B cell (primary cell): Measurements from ENCODE around the gene GAK. TPM values are rescaled to one million over a fixed set of nuclear protein-coding genes. Genes with fewer than 3 reads are reported as not detected.
A peak's percentile ranks its signal among the peaks of the same experiment; 100 is the strongest.

Experiments used
- ATAC-seq: fragments of 200-7000 bp; cut with Tn5 transposase; one replicate; pipeline ENCODE4 v1.10.0; 2021; ENCODE audit warnings: low read depth, mild to moderate bottlenecking, moderate number of reproducible peaks, moderate library complexity
- CTCF ChIA-PET: fragments of 350-600 bp; sonication (Branson Sonifier 250); formaldehyde crosslinking; loops from one replicate; lab custom pipeline; 2021; ENCODE audit warnings: antibody characterized with exemption, inconsistent platforms; lab: Charles Lee
- POLR2A ChIA-PET: fragments of 350-600 bp; sonication (Branson Sonifier 250); formaldehyde crosslinking; loops from one replicate; lab custom pipeline; 2021; ENCODE audit warnings: antibody characterized with exemption; lab: Charles Lee
- DNase-seq: peaks from one replicate; pipeline ENCODE4 v3.0.0; 2013
- H2AFZ ChIP-seq: 2 replicates; pipeline ENCODE4 v1.6.1; 2012; ENCODE audit warnings: mild to moderate bottlenecking, low read depth, low read length; ENCODE audit not compliant: insufficient read depth, poor library complexity, severe bottlenecking
- H3K27ac ChIP-seq, 2 donors: 1 replicate in 1 of 2; 2 replicates in 1 of 2; pipeline ENCODE4 v1.5.1; 2012 to 2013; ENCODE audit warnings: low read length in 2 of 2, mild to moderate bottlenecking in 2 of 2, moderate library complexity in 1 of 2
- H3K27me3 ChIP-seq, 4 experiments: fragments of 200-600 bp in 1 of 4; sonication (generic) in 1 of 4; replicated peaks in 1 of 4; 1 replicate in 2 of 4; 2 replicates in 2 of 4; pipeline versions ENCODE4 v1.6.1 to v1.7.0; 2013 to 2016; ENCODE audit warnings: low read length in 3 of 4, mild to moderate bottlenecking in 2 of 4, mixed read lengths in 1 of 4, moderate library complexity in 1 of 4; ENCODE audit not compliant: insufficient read depth in 4 of 4, control insufficient read depth in 3 of 4; ENCODE audit errors: control extremely low read depth in 1 of 4
- H3K36me3 ChIP-seq, 2 experiments: replicated peaks in 1 of 2; 1 replicate in 1 of 2; 2 replicates in 1 of 2; pipeline versions ENCODE4 v1.6.1 to v1.7.1; 2013; ENCODE audit warnings: low read length in 1 of 2; ENCODE audit not compliant: insufficient read depth in 2 of 2, control insufficient read depth in 1 of 2; ENCODE audit errors: control extremely low read depth in 1 of 2, extremely low read depth in 1 of 2
- H3K4me1 ChIP-seq, 2 donors: fragments of 200-600 bp in 1 of 2; sonication (generic) in 1 of 2; 1 replicate in 1 of 2; 2 replicates in 1 of 2; pipeline versions ENCODE4 v1.5.1 to v1.6.1; 2013 to 2017; ENCODE audit warnings: low read length in 2 of 2; ENCODE audit not compliant: control insufficient read depth in 2 of 2, insufficient read depth in 2 of 2
- H3K4me2 ChIP-seq: replicated peaks from 2 replicates; pipeline ENCODE3; 2012; ENCODE audit warnings: mild to moderate bottlenecking, low read depth, low read length; ENCODE audit not compliant: poor library complexity, severe bottlenecking
- H3K4me3 ChIP-seq, 5 experiments: fragments of 200-600 bp in 1 of 5; sonication (generic) in 1 of 5; 1 replicate in 3 of 5; 2 replicates in 2 of 5; pipeline versions ENCODE4 v1.5.1 to v1.7.0; 2011 to 2016; ENCODE audit warnings: low read length in 4 of 5, mild to moderate bottlenecking in 4 of 5, low read depth in 2 of 5, control low read depth in 1 of 5, moderate library complexity in 1 of 5; ENCODE audit not compliant: insufficient read depth in 1 of 5; ENCODE audit errors: control extremely low read depth in 1 of 5, extremely low read depth in 1 of 5
- H3K79me2 ChIP-seq: fragments of 200-600 bp; sonication (generic); one replicate; pipeline ENCODE4 v1.6.0; 2016; ENCODE audit warnings: low read length; ENCODE audit not compliant: control insufficient read depth, insufficient read depth
- H3K9ac ChIP-seq: fragments of 200-600 bp; sonication (generic); 2 replicates; pipeline ENCODE4 v1.6.1; 2017; ENCODE audit warnings: mild to moderate bottlenecking, low read length, moderate library complexity
- H3K9me3 ChIP-seq, 3 donors: one replicate each; pipeline versions ENCODE4 v1.6.1 to v1.7.1; 2013; ENCODE audit warnings: low read length in 2 of 3; ENCODE audit not compliant: control insufficient read depth in 2 of 3, insufficient read depth in 1 of 3; ENCODE audit errors: control extremely low read depth in 1 of 3
- H4K20me1 ChIP-seq: 2 replicates; pipeline ENCODE4 v1.6.0; 2012; ENCODE audit warnings: mild to moderate bottlenecking, low read length; ENCODE audit not compliant: insufficient read depth, control insufficient read depth, poor library complexity, severe bottlenecking
- H3K27ac Mint-ChIP-seq: one replicate; pipeline ENCODE4 v1.8.0; 2021; ENCODE audit warnings: mixed read lengths
- H3K27me3 Mint-ChIP-seq: one replicate; pipeline ENCODE4 v1.8.0; 2021; ENCODE audit warnings: mixed read lengths
- H3K4me1 Mint-ChIP-seq: one replicate; pipeline ENCODE4 v1.8.0; 2021; ENCODE audit warnings: mixed read lengths
- H3K4me3 Mint-ChIP-seq: one replicate; pipeline ENCODE4 v1.8.0; 2021; ENCODE audit warnings: mixed read lengths
- H3K9me3 Mint-ChIP-seq: one replicate; pipeline ENCODE4 v1.8.0; 2022; ENCODE audit warnings: mixed read lengths; ENCODE audit not compliant: insufficient read depth
- CTCF ChIP-seq: fragments of 200-600 bp; IDR thresholded peaks from one replicate; pipeline ENCODE4 v1.8.0; 2022; ENCODE audit warnings: antibody characterized with exemption, mild to moderate bottlenecking
- EZH2 ChIP-seq: IDR thresholded peaks from 2 replicates; pipeline ENCODE4 v1.6.1; 2012; ENCODE audit warnings: borderline replicate concordance, low read depth, mild to moderate bottlenecking, moderate library complexity, low read length; ENCODE audit not compliant: insufficient read depth, poor library complexity, severe bottlenecking
- WGBS: methylation state at CpG from one replicate; pipeline ENCODE4 v1.1.5; 2013; ENCODE audit warnings: missing lambda C conversion rate; ENCODE audit not compliant: insufficient coverage; 5-methylcytosine and 5-hydroxymethylcytosine counted together
- intact Hi-C: fragments of 100-400 bp; cut with micrococcal nuclease; formaldehyde crosslinking; loops from one replicate; pipeline ENCODE4 v1.10.0; 2022
- polyA plus RNA-seq: library from polyadenylated mRNA; depleted of rRNA; stranded (reverse); fragments of >200 nt; gene quantifications from 2 replicates; pipeline ENCODE4 v1.2.3, GENCODE V29; 2012
- total RNA-seq, 2 donors: library from RNA; stranded (reverse); fragments of 120-200 nt in 1 of 2; gene quantifications; 1 replicate in 1 of 2; 2 replicates in 1 of 2; pipeline versions ENCODE4 v1.2.3 to v1.2.4, GENCODE V29; 2013 to 2022

GAK gene
- total and polyA plus RNA-seq, 2 donors (not counting 1 experiment from before 2014, with no cell fraction given), result 113 to 283 TPM

- POLR2A ChIA-PET, result no interaction called here
Observed at GRCh38 chr4:827209-828081, 104.7 kb downstream of the GAK start.

More at GRCh38 chr4:827209-828081, 104.7 kb downstream of the GAK start:
- Histone ChIP-seq H3K4me1 (peaks cover 12 to 18% of the 10 kb centered on the region in 2 donors), H3K4me3 (no peak overlapping the region), H4K20me1 (no peaks in the 10 kb centered on the region), H3K4me2 (no peak overlapping the region), H3K27me3 (peaks cover 0 to 65% (median 28%) of the 10 kb centered on the region in 4 experiments), H3K36me3 (no peaks in the 10 kb centered on the region), H3K79me2 (no peaks in the 10 kb centered on the region), H3K9ac (no peak overlapping the region), H2AFZ (no peak overlapping the region), H3K9me3 (peaks cover 0 to 50% (median 2%) of the 10 kb centered on the region in 3 donors), H3K27ac (no peak overlapping the region)
- no peak for ATAC-seq
- TF ChIP-seq CTCF, result no peak
- no peak for TF ChIP-seq EZH2
- no peak for DNase-seq
- Mint-ChIP-seq H3K27me3 (peaks cover 31% of the 10 kb centered on the region), H3K27ac (peak overlapping the region; percentile 41), H3K4me3 (peak overlapping the region; percentile 44), H3K9me3 (no peaks in the 10 kb centered on the region), H3K4me1 (peaks cover 4% of the 10 kb centered on the region)
- 34% methylated on average over 15 of the region's 20 CpGs for WGBS
- intact Hi-C loops, result no loop called here
- CTCF ChIA-PET, result no interaction called here
